ENCODE data around the gene GRM4. TPM values are rescaled to one million over a fixed set of nuclear protein-coding genes. Genes with fewer than 3 reads are reported as not detected.

Gene GRM4
- total RNA-seq, 4 donors from 2014 or later = not detected

- TF ChIP-seq CTCF (IDR thresholded peaks at IDR 0.05; ENCODE audit: low read depth) = no peak
Measured at GRCh38 chr6:34090935-34091334, 55.0 kb downstream of the GRM4 start.

- TF ChIP-seq CTCF (IDR thresholded peaks at IDR 0.05; ENCODE audit: low read depth) = no peak
Measured at GRCh38 chr6:34090529-34090928, 55.4 kb downstream of the GRM4 start.

GRCh38 chr6:34086558-34086957 lies 59.3 kb downstream of the GRM4 start:
- no peak for TF ChIP-seq CTCF (IDR thresholded peaks at IDR 0.05; ENCODE audit: low read depth)

DNA sequence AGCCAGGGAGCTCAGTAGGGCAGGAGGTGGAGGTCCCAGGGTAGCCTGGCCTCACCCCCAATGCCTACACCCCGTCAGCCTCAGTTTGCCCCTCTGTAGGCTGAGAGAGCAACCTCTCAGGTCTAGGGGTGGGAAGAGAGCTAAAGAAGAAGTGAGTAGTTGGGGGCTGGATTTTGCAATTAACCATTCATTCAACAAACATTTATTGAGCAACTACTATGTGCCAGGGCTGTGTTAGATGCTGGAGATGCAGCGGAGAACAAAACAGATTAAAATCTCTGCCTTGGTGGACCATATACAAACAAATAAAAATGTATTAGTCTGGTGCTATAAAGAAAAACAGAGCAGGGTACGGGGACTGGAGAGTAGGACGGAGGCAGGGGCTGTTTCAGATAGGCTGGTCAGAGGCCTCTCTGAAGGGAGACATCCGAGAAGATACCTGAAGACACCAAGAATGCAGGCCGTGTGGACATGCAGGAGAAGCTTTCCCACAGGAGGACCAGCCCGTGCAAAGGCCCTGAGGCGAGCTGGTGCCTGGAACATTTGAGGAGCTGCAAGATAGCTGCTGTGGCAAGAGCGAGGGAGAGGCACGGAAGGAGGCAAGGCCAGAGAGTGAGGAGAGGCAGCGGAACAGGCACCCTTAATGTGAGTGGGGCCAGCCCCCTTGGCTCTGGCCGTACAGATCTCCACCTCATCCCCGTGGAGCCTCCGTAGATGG lies 60.3 kb downstream of the GRM4 start:
- no peak for TF ChIP-seq CTCF (IDR thresholded peaks at IDR 0.05; ENCODE audit: low read depth)

DNA sequence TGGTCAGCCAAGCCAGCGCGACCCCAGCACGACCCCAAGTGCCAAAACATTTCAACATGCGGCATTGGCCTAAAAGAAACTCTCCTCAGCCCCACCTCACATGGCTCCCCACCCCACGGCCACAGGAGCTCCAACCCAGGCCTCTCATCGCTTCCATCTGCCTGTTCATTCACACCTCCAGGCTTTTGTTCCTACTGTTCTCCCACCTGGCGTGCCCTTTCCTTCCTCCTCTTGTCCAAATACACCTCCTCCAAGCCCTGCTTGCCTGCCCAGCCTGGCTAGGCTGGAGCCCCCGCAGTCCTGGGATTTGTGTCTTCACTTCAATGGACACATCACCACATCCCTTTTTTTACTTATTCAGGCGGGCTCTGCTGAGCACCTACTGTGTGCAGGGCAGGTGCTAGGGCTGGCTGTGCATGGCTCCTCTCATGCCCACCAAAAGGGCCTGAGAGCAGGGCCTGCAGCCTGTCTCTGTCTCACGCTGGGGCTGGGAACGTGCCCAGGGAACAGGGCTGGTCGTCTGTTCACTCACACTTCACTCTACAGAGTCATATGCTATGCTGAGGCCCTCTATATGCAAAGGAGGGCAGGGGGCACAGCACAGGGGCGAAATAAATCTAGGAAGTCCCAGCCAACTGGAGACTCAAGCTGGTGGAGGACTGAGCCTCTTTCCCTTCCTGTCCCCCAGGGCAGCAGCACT lies 61.1 kb downstream of the GRM4 start:
- TF ChIP-seq CTCF (IDR thresholded peaks at IDR 0.05; ENCODE audit: low read depth) = no peak

DNA sequence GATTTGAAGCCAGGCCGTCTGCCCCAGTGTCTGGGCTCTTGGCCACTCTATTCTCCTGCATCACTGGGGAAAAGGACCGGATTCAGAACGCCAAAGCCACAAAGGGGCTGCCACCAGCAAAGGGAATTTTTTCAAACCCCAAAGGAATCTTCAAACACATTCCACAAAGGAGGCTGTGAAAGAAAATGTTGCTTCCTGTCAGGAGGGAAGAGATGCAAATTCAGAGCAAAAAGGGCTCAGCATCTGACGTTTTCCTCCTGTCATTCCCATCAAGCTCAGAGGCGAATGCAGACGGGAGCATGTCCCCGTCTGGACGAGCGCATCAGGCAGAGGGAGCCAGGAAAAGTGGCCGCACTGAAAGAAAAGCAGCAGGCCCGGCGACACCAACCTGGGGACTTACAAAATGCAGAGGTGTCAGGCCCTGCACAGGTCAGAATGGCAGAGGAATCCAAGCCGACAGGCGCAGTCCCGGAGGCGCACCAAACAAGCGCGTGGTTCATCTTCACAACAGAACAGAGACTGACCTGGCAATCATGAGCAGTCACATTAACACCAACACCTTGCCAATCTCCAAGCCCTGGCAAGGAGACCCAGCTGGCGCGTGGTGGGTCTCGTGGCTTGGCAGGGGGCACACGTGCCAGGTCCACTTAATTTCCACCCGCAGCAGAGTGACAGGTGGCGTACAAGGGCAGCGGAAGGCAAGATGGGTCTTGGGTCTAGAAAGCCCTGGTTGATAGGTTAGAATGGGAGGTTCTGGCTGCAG lies 62.8 kb downstream of the GRM4 start:
- TF ChIP-seq CTCF (IDR thresholded peaks at IDR 0.05; ENCODE audit: low read depth) = no peak

DNA sequence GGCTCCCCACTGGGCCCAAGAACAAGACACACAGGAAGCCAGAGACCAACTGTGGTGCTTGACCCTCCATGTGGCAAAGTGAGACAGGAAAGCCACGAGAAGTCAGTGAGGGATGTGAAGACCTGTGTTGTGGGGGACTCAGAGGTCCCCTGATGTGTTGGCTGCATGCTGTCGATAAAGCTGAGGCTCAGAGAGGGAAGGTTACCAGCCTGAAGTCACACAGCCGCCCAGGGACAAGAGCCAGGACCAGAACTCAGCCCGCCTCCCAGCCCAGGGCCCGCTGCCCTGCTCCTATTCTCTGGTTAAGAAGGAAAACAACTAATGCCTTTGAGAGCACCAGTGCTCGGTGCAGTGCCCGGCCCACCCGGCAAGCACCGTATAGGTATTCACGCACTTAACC lies 63.5 kb downstream of the GRM4 start:
- TF ChIP-seq CTCF (IDR thresholded peaks at IDR 0.05; ENCODE audit: low read depth) = no peak
